ENCODE data around the gene BACH1.

Gene BACH1

GRCh38 chr21:29367335-29367734 is 68.6 kb downstream of the BACH1 start:
- Histone ChIP-seq H3K27ac (no peak overlapping the region), H3K4me3 (ENCODE audit: low read depth in 1 of 2, low read length in 1 of 2) (no peak overlapping the region), H3K9me3 (no peaks in the 10 kb centered on the region), H3K27me3 (no peaks in the 10 kb centered on the region), H3K36me3 (peaks cover 53% of the 10 kb centered on the region), H3K4me1 (ENCODE audit: control insufficient read depth in 1 of 2, insufficient read depth in 1 of 2, low read depth in 1 of 2, low read length in 1 of 2) (no peaks in the 10 kb centered on the region)
- no peak for TF ChIP-seq CTCF (IDR thresholded peaks at IDR 0.05)

- H3K4me1 ChIP-seq (ENCODE audit: control insufficient read depth in 1 of 2, insufficient read depth in 1 of 2, low read depth in 1 of 2, low read length in 1 of 2) = no peaks in the 10 kb centered on the region
- H3K36me3 ChIP-seq = peaks cover 38% of the 10 kb centered on the region
- no peak for TF ChIP-seq CTCF (IDR thresholded peaks at IDR 0.05)
- H3K27ac ChIP-seq = no peak overlapping the region
- no peaks in the 10 kb centered on the region for H3K27me3 ChIP-seq
- H3K4me3 ChIP-seq (ENCODE audit: low read depth in 1 of 2, low read length in 1 of 2) = no peak overlapping the region
- no peaks in the 10 kb centered on the region for H3K9me3 ChIP-seq
These were observed 70.2 kb downstream of the BACH1 start for GRCh38 chr21:29368906-29369305.

GRCh38 chr21:29371464-29371863 is 72.7 kb downstream of the BACH1 start:
- H3K4me1 ChIP-seq (ENCODE audit: control insufficient read depth in 1 of 2, insufficient read depth in 1 of 2, low read depth in 1 of 2, low read length in 1 of 2) = no peaks in the 10 kb centered on the region
- H3K27ac ChIP-seq = no peak overlapping the region
- H3K4me3 ChIP-seq (ENCODE audit: low read depth in 1 of 2, low read length in 1 of 2) = no peak overlapping the region
- H3K36me3 ChIP-seq = peaks cover 27% of the 10 kb centered on the region
- H3K9me3 ChIP-seq = no peaks in the 10 kb centered on the region
- H3K27me3 ChIP-seq = no peaks in the 10 kb centered on the region
- no peak for TF ChIP-seq CTCF (IDR thresholded peaks at IDR 0.05)

- no peaks in the 10 kb centered on the region for H3K4me1 ChIP-seq (ENCODE audit: control insufficient read depth in 1 of 2, insufficient read depth in 1 of 2, low read depth in 1 of 2, low read length in 1 of 2)
- no peak overlapping the region for H3K4me3 ChIP-seq (ENCODE audit: low read depth in 1 of 2, low read length in 1 of 2)
- H3K36me3 ChIP-seq = peaks cover 27% of the 10 kb centered on the region
- no peaks in the 10 kb centered on the region for H3K9me3 ChIP-seq
- H3K27me3 ChIP-seq = no peaks in the 10 kb centered on the region
- H3K27ac ChIP-seq = no peak overlapping the region
- TF ChIP-seq CTCF (IDR thresholded peaks at IDR 0.05) = peak; percentile 78
These were observed 73.5 kb downstream of the BACH1 start for GRCh38 chr21:29372063-29372802.

- Histone ChIP-seq H3K36me3 (peaks cover 18% of the 10 kb centered on the region), H3K9me3 (no peaks in the 10 kb centered on the region), H3K27ac (no peak overlapping the region), H3K4me1 (ENCODE audit: control insufficient read depth in 1 of 2, insufficient read depth in 1 of 2, low read depth in 1 of 2, low read length in 1 of 2) (no peaks in the 10 kb centered on the region), H3K27me3 (no peaks in the 10 kb centered on the region), H3K4me3 (ENCODE audit: low read depth in 1 of 2, low read length in 1 of 2) (no peak overlapping the region)
- no peak for TF ChIP-seq CTCF (IDR thresholded peaks at IDR 0.05)
These were observed 75.8 kb downstream of the BACH1 start for GRCh38 chr21:29374481-29374880.

Measured in neutrophil (primary cell).